Measurements from ENCODE around the gene TBX19.
A peak's percentile ranks its signal among the peaks of the same experiment; 100 is the strongest.

TBX19 gene

DNA sequence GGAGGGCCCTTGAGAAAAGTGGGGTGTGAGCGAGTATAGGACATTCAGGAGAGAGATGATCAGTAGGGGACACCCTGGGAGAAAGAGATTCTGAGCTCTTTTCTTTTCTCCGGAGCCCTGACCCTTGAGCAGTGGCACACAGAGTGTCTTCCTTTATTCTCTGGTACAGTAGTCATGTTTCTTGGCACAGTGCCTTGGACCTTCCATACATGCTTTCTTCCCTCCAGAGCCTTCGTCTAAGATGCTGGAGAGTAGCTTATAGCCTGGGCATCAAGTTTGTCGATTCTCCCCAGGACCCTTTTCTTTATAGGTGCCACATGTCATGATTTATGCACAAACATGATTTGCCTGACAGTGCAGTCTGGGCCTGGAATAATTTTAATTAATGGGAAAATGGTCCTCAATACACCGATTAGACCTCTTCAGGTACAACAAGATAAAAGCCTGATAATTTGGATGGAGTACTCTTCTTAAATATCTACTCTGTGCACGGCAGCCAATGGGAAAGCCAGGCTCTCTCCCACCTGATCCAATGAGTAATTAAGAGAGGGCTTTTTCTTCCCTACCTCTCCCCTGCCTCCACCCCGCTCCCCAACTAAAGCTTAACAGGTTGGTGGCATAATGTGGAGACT, at the start of gene TBX19:
TSS of gene TBX19 (plus strand) at position 582 of the 632 bp plus-strand sequence. CDS start 214 bp downstream, outside the sequence.
- DNase-seq = no peak

- peak; percentile 25 for DNase-seq
Observed at GRCh38 chr1:168234846-168235547, 45.7 kb upstream of the TBX19 start.

DNA sequence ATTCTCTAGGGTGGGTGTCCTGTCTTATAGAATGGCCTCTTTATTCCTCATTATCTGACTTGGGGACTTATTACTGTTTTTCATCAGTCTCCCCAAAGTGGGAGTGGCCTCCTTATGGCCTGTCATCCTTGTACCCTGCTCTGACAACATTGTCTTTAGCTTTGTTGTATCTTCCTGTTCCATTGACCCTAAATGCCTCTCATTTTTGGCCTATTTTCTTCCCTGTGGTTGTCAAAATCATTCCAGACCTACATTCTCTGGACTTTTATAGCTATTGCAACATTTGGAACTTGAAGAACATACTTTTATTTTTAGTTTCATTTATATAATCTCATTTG, 45.2 kb upstream of the TBX19 start:
- no peak for DNase-seq

- DNase-seq = no peak
Observed at GRCh38 chr1:168235937-168236336, 44.7 kb upstream of the TBX19 start.

DNA sequence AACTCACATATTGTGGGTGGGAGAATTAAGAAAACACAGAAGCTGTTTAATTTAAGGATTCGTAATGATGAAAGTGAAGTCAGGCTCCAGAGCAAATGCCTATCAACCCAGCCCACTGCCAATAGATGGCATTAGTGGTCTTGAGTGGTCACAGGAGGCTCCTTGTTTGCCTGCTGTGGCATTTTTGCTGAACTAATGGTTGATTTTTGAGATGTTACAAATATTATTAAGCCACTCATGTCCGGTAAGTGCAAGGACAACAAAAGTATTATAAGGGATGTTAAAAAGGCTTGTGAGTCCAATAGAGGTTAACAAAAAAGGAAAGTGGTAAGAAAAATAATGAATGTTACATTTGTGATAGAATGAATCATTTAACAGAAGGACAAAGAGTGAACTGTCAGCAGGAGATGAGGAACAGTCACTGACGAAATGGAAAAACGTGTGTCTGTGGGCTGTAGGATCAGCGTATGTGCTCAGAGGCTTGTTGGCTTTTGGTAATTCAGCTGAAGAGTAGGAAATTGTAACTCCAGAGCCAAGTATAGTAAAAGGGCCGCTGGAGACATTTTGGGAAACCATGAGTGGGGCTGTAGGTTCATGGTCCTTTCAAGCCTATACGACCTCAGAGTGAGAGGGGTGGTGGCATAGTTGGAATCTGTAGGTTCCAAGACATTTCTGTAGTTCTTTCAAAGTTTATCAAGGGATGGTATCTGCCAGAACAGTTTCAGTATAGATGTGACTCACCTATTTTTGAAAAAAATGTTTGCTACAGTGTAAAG, 43.7 kb upstream of the TBX19 start:
- DNase-seq = no peak

DNA sequence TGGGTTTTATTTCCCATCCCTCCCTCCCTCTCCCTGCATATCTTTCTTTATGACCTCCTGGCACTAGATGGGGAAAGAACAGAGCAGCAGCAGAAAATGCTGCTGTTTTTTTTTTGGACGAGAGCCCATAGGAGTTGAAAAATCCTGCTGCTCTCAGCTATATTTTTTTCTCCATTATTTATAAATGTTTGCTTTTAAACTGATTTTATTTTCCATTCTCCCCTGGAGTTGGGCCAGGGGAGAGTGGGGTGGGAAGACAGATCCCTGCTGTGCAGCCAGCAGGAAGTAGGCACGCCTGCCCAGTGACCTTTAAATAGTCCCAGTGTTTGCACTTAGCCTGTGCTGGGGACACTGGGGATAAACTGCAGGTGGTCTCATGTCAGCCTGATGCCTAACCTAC, 37.5 kb upstream of the TBX19 start:
- peak; percentile 24 for DNase-seq

DNA sequence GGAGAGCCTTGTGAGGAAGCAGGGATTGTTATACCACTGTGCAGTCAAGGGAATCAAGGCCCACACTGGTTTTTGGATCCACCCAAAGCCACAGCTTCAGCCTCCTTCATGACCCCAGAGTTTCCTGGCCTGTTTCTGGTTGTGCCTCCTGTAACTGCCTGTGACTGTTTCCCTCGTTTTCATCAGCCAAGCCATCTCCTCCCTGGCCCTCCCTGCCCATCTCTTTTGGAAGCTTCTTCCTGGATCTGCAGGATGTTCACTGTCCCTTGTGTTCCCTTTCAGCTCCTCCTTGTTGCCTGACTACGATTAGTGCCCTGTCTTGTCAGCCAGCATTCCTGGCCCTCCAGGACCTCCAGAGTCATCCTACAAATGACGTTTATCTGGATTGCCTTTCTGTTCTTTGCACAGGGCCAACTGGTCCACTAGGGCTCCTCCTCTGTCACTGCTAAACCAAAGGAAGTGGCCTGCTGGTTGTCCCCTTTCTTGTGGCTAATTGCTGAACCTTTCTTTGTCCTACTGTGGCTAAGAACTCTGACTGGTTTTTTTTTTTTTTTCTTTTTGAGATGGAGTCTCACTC, 37.0 kb upstream of the TBX19 start:
- DNase-seq = no peak

GRCh38 chr1:168245042-168245441, 35.6 kb upstream of the TBX19 start:
- no peak for DNase-seq

DNA sequence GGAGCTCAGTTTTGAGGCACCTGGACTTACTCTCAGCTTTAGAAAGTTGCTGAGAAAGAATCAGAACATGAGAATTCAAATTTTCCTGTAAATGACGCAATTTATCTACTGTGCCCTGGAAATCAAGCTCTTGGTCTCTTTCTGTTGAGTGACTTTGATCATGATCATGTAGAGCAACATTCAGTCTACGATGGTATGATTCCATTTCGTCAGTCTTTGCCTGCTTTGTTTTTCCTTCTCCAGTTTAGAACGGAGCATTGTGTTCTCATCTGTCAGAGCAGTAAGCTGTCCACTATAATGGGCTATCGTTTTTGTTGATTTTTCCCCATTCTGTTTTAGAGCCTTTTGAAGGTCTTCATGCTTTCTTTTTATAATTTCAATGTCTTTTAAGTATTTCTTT, 34.2 kb upstream of the TBX19 start:
- DNase-seq = no peak

DNA sequence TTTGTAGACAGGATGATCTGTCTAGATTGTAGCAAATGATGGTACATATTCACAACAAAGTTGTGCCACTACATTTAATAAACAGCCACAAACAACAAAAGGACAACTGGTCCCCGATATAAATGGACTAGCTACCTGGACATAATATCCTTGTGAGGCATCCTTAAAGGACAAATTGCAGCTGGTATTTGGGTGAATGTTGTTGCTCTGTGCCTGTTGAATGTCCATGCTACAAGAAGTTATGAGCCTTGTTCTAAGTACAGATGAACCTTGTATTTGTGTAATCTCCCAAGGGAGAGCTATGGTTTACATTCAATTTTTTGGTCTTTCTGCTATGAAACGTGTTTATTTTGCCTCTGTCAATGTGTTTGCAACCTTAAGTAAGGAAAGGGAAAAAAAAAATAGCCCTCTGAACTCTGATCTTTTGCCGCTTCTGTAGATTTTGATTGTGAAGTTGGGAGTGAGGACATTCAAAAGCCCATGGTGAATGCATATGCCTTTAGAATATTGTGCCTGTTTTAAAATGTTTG, 28.4 kb upstream of the TBX19 start:
- DNase-seq = no peak

- DNase-seq = no peak
Observed at GRCh38 chr1:168256164-168256563, 24.5 kb upstream of the TBX19 start.

DNA sequence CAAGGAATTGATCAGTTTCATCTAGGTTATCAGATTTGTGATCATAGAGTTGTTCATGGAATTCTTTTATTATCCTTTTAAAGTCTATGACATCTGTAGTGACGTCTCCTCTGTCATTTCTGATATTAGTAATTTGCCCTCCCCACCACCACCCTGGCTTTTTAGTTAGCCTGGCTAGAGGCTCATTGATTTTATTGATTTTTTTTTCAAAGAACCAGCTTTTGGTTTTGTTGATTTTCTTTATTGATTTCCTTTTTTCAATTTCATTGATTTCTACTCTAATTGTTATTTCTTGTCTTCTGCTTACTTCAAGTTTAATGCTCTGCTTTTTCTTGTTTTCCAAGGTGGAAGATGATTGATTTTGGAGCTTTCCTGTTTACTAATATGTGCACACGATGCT, 23.3 kb upstream of the TBX19 start:
- DNase-seq = no peak

DNA sequence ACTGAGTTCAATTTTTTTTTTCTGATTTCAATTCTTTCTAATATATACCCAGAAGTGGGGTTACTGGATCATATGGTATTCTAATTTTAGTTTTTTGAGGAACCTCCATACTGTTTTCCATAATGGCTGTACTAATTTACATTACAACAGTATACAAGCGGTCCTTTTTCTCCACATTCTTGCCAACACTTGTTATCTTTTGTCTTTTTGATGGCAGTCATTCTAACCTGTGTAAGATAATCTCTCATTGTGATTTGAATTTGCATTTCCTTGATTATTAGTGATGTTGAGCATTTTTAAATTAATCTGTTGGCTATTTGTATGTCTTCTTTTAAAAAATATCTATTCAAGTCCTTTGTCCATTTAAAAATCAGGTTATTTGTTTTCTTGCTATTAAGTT, 21.1 kb upstream of the TBX19 start:
- no peak for DNase-seq

GRCh38 chr1:168260393-168260792, 20.3 kb upstream of the TBX19 start:
- peak; percentile 39 for DNase-seq

DNA sequence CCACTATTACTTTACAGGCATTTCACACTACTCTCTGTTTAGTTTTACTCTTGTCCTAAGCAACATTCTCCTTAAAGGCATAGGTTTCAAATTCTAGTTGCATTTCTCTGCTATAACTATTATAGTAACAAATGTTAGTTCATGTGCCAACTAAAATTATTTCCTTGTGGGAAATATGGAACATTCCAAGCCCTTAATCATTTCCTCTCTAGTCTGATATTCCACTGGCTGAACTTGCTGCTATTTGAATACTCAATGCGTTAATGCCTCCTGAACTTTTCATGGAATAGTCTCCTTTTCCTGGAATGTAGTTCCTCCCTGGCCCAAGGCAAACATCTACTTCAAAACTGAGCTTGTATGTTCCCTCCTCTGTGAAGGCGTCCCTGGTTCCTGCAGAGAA, 19.3 kb upstream of the TBX19 start:
- no peak for DNase-seq

GRCh38 chr1:168263130-168263529, 17.5 kb upstream of the TBX19 start:
- no peak for DNase-seq

GRCh38 chr1:168264296-168264695, 16.4 kb upstream of the TBX19 start:
- no peak for DNase-seq

DNA sequence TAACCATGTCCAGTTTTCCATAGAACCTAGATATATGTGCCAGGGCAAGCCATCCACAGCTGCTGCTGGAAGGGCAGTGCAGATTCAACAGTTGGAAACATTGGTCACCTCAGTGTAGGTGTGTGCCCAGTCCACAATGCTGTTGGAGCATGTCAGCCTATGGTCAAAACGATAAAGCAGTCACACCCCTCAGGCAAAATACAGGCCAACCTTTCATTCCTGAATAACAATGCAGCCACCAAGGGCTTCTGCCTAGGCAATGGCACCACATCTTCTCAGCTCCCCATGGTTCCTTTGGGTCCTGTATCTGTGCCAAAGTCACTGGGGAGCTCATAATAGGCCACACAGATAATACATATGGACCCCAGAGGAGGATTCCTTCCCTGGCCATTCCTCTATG, 15.1 kb upstream of the TBX19 start:
- DNase-seq = no peak

DNA sequence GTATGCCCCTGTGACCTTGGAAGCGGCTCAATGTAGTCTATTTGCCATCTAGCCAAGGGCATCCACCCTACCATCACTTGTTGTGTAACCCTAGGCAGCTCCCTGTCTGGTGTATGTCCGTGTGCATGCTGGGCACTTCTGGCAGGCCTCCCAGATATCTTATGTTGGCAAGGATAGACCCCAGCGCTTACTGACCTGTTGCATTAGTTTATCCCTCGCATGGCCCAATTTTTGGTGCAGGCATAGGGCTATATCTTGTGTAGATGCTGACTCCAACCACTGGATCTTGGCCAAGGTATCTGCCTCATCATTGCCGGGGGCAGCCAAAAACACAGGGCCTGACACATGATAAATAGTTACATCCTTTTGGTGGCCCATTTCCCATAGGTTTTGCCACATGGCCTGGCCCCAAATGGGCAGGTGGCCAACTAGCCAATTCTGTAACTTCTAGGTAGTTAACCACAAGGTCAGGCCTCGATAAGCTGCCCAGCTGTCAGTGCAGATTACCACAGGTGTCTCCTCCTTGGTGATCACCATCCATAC, 14.0 kb upstream of the TBX19 start:
- no peak for DNase-seq

GRCh38 chr1:168271636-168272035, 9.0 kb upstream of the TBX19 start:
- DNase-seq = no peak

- no peak for DNase-seq
Observed at GRCh38 chr1:168273575-168273974, 7.1 kb upstream of the TBX19 start.

- DNase-seq = no peak
Observed at GRCh38 chr1:168279253-168279652, 1.4 kb upstream of the TBX19 start.

DNA sequence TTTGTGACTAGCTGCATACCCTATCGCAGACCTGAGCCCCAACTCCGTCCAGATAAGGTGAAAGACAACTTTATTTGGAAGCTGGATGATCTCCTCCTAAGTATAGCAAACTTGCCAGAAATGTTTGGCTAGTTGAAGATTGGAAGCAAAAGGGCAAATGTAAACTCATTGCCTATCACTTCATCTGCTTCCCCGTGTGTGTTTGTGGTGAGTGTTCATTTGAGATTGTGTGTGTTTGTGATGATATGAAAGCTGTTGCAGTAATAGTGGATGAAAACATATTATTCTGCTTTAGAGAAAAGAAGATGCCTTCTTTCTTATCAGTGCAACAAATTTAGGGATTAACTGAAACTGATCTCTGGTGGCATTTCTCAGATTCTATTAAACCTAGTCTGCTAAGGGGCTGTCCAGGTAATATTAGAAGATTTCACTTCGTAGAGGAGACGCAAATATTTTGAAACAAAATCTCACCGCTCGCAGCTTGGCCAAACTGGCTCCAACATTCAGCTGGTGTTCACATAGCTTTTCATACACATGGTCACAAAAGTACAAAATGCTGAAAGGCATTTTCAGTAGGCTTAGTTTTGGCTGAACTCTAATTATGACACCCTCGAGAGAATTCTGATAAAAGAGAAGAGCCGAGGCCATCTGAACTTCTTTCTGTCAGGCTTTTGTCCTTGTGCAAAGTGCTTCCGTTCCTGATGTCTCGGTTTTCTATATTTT, 1.1 kb downstream of the TBX19 start:
- DNase-seq = no peak
